Activated naive CD8-positive, alpha-beta T cell treated with anti-CD3 and anti-CD28 coated beads, Interleukin-2, amount 10 ng/mL, durations not matched to agents 7 days and 5 days (primary cell): ENCODE results near the gene CLRN2. TPM values are rescaled to one million over a fixed set of nuclear protein-coding genes. Genes with fewer than 3 reads are reported as not detected.
A peak's percentile ranks its signal among the peaks of the same experiment; 100 is the strongest.
"Not testable (repeated sequence)": the region's sequence is repeated elsewhere in the genome, so short reads cannot be mapped to it uniquely, and the experiment has no call there.

Experiments
- ATAC-seq: fragments of 150-1000 bp; cut with Tn5 transposase; one replicate; pipeline ENCODE4 v1.10.0; 2021; ENCODE audit warnings: low read depth, moderate library complexity
- POLR2A ChIA-PET: fragments of 350-600 bp; sonication (Branson Sonifier 250); formaldehyde crosslinking; loops from one replicate; lab custom pipeline; 2021; ENCODE audit warnings: antibody characterized with exemption; lab: Charles Lee
- DNase-seq: peaks from one replicate; pipeline ENCODE4 v3.0.0; 2021
- H3K27ac Mint-ChIP-seq: one replicate; pipeline ENCODE4 v1.8.0; 2022; ENCODE audit warnings: mild to moderate bottlenecking, mixed read lengths
- H3K27me3 Mint-ChIP-seq: one replicate; pipeline ENCODE4 v1.8.0; 2022; ENCODE audit warnings: mild to moderate bottlenecking, moderate library complexity, mixed read lengths
- H3K36me3 Mint-ChIP-seq: one replicate; pipeline ENCODE4 v1.8.0; 2021; ENCODE audit warnings: mild to moderate bottlenecking, mixed read lengths
- H3K4me1 Mint-ChIP-seq: one replicate; pipeline ENCODE4 v1.8.0; 2021; ENCODE audit warnings: mixed read lengths
- H3K4me3 Mint-ChIP-seq: one replicate; pipeline ENCODE4 v1.8.0; 2022; ENCODE audit warnings: mild to moderate bottlenecking, moderate library complexity, mixed read lengths
- H3K9me3 Mint-ChIP-seq: one replicate; pipeline ENCODE4 v1.8.0; 2021; ENCODE audit warnings: mixed read lengths
- total RNA-seq, 2 experiments: library from RNA; stranded (reverse); gene quantifications; one replicate each; pipeline ENCODE4 v1.2.3, GENCODE V29; 2021

Gene CLRN2
- total RNA-seq, 2 experiments from 2014 or later = not detected

- not testable (repeated sequence) for ATAC-seq, DNase-seq, H3K4me3 Mint-ChIP-seq, H3K9me3 Mint-ChIP-seq, H3K27ac Mint-ChIP-seq, H3K4me1 Mint-ChIP-seq, H3K36me3 Mint-ChIP-seq
- POLR2A ChIA-PET = interaction anchor here (0.5 to 0.7 kb wide), 2 partner anchors 12 to 119 kb away, joined by 3 to 4 read pairs; no protein-coding TSS in a partner anchor
- H3K27me3 Mint-ChIP-seq = peaks cover 25% of the 10 kb centered on the region
Observed at GRCh38 chr4:17537060-17537459, 22.1 kb downstream of the CLRN2 start.

- ATAC-seq (no peak), DNase-seq (no peak)
- H3K4me1 Mint-ChIP-seq = peaks cover 2% of the 10 kb centered on the region
- POLR2A ChIA-PET = interaction anchor here (1.0 kb wide), 1 partner anchor 33 kb away, joined by 3 read pairs; the partner anchor contains the start of gene LAP3
- no peaks in the 10 kb centered on the region for H3K36me3 Mint-ChIP-seq
- H3K27ac Mint-ChIP-seq = no peak overlapping the region
- H3K9me3 Mint-ChIP-seq = no peaks in the 10 kb centered on the region
- no peak overlapping the region for H3K4me3 Mint-ChIP-seq
- peaks cover 29% of the 10 kb centered on the region for H3K27me3 Mint-ChIP-seq
Observed at GRCh38 chr4:17544205-17544604, 29.2 kb downstream of the CLRN2 start.

- no peak for ATAC-seq
- no peak for DNase-seq
- Mint-ChIP-seq H3K36me3 (no peaks in the 10 kb centered on the region), H3K4me3 (no peak overlapping the region), H3K4me1 (peaks cover 2% of the 10 kb centered on the region), H3K9me3 (no peaks in the 10 kb centered on the region), H3K27ac (no peak overlapping the region), H3K27me3 (peaks cover 27% of the 10 kb centered on the region)
- POLR2A ChIA-PET = interaction anchor here (1.0 kb wide), 1 partner anchor 32 kb away, joined by 3 read pairs; the partner anchor contains the start of gene LAP3
Observed at GRCh38 chr4:17544831-17545234, 29.9 kb downstream of the CLRN2 start.

DNA sequence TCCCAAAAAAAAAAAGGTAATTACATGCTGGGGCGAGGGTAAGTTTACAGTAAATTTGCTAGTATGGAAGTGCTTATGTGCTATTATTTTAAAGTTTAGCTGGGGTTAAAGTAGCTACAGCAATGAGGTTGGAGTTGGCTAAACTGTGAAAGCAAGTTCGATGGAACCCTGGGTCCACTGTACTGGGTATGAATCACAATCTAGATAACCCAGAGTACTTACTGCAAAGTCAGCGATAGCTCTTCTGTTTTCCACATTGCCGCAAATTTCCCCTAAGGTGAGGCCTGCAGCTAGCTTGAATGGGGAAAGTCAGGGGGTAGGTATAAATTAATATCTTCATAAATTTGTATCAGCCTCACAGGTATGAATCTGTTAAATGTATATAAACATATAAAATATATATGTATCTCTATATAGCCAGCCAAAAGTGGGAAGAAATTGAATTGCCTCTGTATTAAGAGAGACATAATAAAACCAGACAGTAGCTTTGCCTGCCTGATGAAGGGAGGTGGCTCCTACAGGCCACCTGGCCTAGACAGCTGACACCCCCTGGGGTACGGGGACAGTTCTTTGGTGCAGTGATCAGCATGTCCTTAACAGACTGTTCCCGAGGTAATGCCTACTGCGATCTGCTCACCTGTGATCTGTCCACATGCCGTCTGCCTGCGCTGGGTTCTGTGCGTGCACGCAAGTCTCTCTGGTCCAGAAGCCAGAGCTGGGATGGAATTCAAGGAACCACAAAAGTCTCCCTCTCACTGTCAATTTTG, 30.6 kb downstream of the CLRN2 start:
- H3K27ac Mint-ChIP-seq = no peak overlapping the region
- DNase-seq (no peak), ATAC-seq (no peak)
- H3K4me3 Mint-ChIP-seq = no peak overlapping the region
- H3K36me3 Mint-ChIP-seq = no peaks in the 10 kb centered on the region
- POLR2A ChIA-PET = interaction anchor here (1.0 kb wide), 1 partner anchor 31 kb away, joined by 3 read pairs; the partner anchor contains the start of gene LAP3
- H3K4me1 Mint-ChIP-seq = peaks cover 2% of the 10 kb centered on the region
- no peaks in the 10 kb centered on the region for H3K9me3 Mint-ChIP-seq
- H3K27me3 Mint-ChIP-seq = peaks cover 24% of the 10 kb centered on the region

DNA sequence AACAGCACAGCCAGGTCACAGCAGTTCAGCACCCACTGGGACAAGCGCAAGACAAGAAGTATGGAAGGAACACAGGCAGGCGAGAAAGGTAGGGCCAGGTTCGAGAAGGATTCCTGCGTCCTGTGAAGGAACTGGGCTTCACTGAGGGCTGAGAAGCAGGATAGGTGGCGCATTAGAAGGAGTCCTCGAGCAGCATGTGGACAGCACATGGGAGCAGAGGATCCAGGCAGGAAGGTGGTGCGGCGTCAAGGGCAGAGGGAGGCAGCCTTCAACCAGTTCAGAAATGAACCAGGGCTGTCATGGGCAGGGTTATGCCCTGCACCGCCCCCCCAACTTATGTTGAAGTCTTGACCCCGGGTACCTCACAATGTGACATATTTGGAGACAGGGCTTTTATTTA, 31.3 kb downstream of the CLRN2 start:
- peaks cover 24% of the 10 kb centered on the region for H3K27me3 Mint-ChIP-seq
- H3K36me3 Mint-ChIP-seq = no peaks in the 10 kb centered on the region
- no peak for DNase-seq
- ATAC-seq = no peak
- H3K9me3 Mint-ChIP-seq = no peaks in the 10 kb centered on the region
- H3K4me3 Mint-ChIP-seq = no peak overlapping the region
- POLR2A ChIA-PET = no interaction called here
- H3K4me1 Mint-ChIP-seq = peaks cover 2% of the 10 kb centered on the region
- H3K27ac Mint-ChIP-seq = no peak overlapping the region

DNA sequence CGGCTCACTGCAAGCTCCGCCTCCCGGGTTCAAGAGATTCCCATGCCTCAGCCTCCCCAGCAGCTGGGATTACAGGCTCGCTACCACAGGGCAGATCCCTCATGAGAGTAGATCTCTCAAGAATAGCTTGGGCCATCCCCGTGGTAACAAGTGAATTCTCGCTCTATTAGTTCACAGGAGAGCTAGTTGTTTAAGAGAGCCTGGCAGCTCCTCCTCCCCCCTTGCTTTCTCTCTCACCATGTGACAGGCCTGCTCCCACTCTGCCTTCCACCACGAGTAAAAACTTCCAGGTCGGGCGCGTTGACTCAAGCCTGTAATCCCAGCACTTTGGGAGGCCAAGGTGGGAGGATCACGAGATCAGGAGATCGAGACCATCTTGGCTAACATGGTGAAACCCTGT, 31.7 kb downstream of the CLRN2 start:
- ATAC-seq = no peak
- Mint-ChIP-seq H3K27me3 (peaks cover 21% of the 10 kb centered on the region), H3K27ac (no peak overlapping the region), H3K36me3 (no peaks in the 10 kb centered on the region), H3K9me3 (no peaks in the 10 kb centered on the region), H3K4me3 (no peak overlapping the region), H3K4me1 (peaks cover 2% of the 10 kb centered on the region)
- POLR2A ChIA-PET = no interaction called here
- no peak for DNase-seq

- H3K27me3 Mint-ChIP-seq = peaks cover 12% of the 10 kb centered on the region
- H3K36me3 Mint-ChIP-seq = no peaks in the 10 kb centered on the region
- peaks cover 10% of the 10 kb centered on the region for H3K4me1 Mint-ChIP-seq
- POLR2A ChIA-PET = interaction anchor here (1.0 to 2.3 kb wide), 3 partner anchors 26 to 260 kb away, joined by 3 to 9 read pairs (median 3); partner anchors contain the start of genes DCAF16, LAP3, MED28 and NCAPG
- H3K27ac Mint-ChIP-seq = peak overlapping the region; percentile 65
- H3K4me3 Mint-ChIP-seq = no peak overlapping the region
- ATAC-seq = no peak
- no peaks in the 10 kb centered on the region for H3K9me3 Mint-ChIP-seq
- DNase-seq = no peak
Observed at GRCh38 chr4:17550549-17550948, 35.6 kb downstream of the CLRN2 start.

DNA sequence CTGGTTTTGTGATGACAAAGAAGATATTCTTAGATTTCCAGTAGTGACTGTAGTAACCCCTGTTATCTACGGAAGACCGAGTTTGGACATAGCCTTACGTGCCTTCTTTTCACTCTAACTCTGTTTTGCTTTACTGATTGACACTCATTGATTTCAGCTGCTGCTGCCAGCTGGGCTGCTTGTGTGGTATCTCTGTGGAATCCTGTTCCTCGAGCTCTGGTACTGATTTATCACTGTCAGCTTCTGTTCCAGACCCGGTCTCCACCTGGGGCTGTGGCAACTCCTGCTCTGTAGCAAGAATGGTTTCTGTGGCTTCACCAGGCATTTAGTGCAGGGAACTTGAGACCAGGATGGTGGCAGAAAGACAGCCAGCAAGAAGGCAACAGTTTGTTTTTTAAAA, 37.5 kb downstream of the CLRN2 start:
- H3K4me1 Mint-ChIP-seq = peaks cover 10% of the 10 kb centered on the region
- no peak overlapping the region for H3K27ac Mint-ChIP-seq
- DNase-seq (no peak), ATAC-seq (no peak)
- peaks cover 14% of the 10 kb centered on the region for H3K27me3 Mint-ChIP-seq
- POLR2A ChIA-PET = no interaction called here
- no peaks in the 10 kb centered on the region for H3K36me3 Mint-ChIP-seq
- no peak overlapping the region for H3K4me3 Mint-ChIP-seq
- no peaks in the 10 kb centered on the region for H3K9me3 Mint-ChIP-seq

DNA sequence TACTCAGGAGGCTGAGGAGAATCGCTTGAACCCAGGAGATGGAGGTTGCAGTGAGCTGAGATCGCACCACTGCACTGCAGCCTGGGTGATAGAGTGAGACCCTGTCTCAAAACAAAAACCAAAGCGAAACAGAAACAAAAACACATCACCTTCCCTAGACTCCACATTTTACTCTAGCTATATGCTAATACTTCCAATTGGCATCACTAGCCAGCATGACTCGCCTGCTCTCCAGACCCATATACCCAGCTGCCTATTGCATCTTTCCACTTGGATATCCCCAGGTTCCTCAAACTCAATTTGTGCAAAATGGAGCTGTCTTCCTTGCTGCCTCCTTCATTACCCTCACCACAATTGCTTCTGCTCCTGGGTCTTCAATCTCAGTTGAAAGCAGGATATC, 39.6 kb downstream of the CLRN2 start:
- no peak overlapping the region for H3K27ac Mint-ChIP-seq
- H3K4me3 Mint-ChIP-seq = no peak overlapping the region
- peaks cover 8% of the 10 kb centered on the region for H3K4me1 Mint-ChIP-seq
- H3K36me3 Mint-ChIP-seq = no peaks in the 10 kb centered on the region
- H3K27me3 Mint-ChIP-seq = peaks cover 14% of the 10 kb centered on the region
- POLR2A ChIA-PET = interaction anchor here (0.9 to 1.2 kb wide), 2 partner anchors 22 to 256 kb away, joined by 3 to 5 read pairs; partner anchors contain the start of genes DCAF16, LAP3 and NCAPG
- ATAC-seq (no peak), DNase-seq (no peak)
- H3K9me3 Mint-ChIP-seq = no peaks in the 10 kb centered on the region

DNA sequence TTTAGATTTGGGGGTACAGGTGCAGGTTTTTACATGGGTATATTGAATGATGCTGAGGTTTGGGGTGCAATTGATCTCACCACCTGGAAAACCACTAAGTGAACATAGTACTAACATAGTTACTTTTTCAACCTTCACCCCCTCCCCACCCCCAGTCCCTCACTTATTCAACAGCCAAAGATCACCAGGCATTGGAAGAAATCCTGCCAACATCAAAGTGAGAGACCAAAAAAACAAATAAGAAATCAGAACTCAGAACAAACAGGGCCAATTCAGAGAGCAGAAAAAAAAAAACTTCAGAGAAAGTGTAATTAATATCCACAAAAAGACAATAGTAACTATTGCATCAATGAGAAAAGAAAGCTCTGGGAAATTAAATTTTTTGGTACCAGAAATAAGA, 41.5 kb downstream of the CLRN2 start:
- Mint-ChIP-seq H3K27ac (no peak overlapping the region), H3K27me3 (peaks cover 16% of the 10 kb centered on the region), H3K4me3 (no peak overlapping the region), H3K36me3 (no peaks in the 10 kb centered on the region), H3K4me1 (peaks cover 8% of the 10 kb centered on the region), H3K9me3 (no peaks in the 10 kb centered on the region)
- no peak for ATAC-seq
- POLR2A ChIA-PET = interaction anchor here (1.5 kb wide), 1 partner anchor 20 kb away, joined by 3 read pairs; the partner anchor contains the start of gene LAP3
- no peak for DNase-seq

DNA sequence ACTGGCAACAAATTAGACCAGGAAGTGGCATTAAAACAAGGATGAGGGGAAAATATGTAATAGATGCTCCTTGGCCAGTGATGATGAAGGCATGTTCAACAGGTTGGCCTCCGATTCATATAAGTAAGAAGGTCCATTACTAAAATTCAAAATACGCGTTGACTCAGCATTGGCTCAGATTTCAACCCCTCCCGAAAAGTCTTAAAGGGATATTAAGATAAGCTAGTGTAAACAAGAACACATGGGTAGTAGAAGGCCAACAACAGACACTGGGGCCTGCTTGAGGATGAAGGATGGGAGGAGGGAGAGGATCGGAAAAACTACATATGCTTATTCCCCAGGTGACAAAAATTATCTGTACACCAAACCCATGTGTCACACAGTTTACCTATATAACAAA, 42.9 kb downstream of the CLRN2 start:
- Mint-ChIP-seq H3K4me1 (peaks cover 8% of the 10 kb centered on the region), H3K36me3 (no peaks in the 10 kb centered on the region), H3K4me3 (no peak overlapping the region), H3K9me3 (no peaks in the 10 kb centered on the region), H3K27ac (no peak overlapping the region), H3K27me3 (peaks cover 10% of the 10 kb centered on the region)
- ATAC-seq (no peak), DNase-seq (no peak)
- POLR2A ChIA-PET = no interaction called here

GRCh38 chr4:17558941-17559708, 44.2 kb downstream of the CLRN2 start:
- no peaks in the 10 kb centered on the region for H3K9me3 Mint-ChIP-seq
- no peaks in the 10 kb centered on the region for H3K36me3 Mint-ChIP-seq
- H3K4me1 Mint-ChIP-seq = peaks cover 8% of the 10 kb centered on the region
- ATAC-seq (no peak), DNase-seq (no peak)
- POLR2A ChIA-PET = no interaction called here
- H3K4me3 Mint-ChIP-seq = no peak overlapping the region
- H3K27me3 Mint-ChIP-seq = peaks cover 7% of the 10 kb centered on the region
- H3K27ac Mint-ChIP-seq = no peak overlapping the region

DNA sequence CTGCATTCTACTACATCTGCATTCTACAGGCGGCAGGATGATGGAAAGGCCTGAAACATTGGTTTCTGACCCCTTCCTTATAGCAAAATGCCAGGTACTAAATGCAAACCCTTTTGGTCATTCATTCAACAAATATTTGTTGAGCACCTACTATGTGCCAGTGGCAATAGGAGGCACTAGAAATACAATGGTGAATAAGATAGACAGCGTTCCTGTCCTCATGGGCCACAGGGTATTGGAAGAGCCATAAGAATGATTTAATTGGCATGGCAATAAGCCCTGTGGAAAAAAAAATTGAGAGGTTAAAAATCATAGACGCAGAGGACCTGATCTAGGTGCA, 44.7 kb downstream of the CLRN2 start:
- Mint-ChIP-seq H3K4me1 (peaks cover 7% of the 10 kb centered on the region), H3K9me3 (no peaks in the 10 kb centered on the region), H3K4me3 (no peak overlapping the region), H3K27ac (no peak overlapping the region), H3K27me3 (peaks cover 7% of the 10 kb centered on the region), H3K36me3 (no peaks in the 10 kb centered on the region)
- no peak for DNase-seq
- no peak for ATAC-seq
- POLR2A ChIA-PET = no interaction called here
